GM18520 (cell line): ENCODE results near the gene REEP2.

Source experiments
- ATAC-seq: cut with Tn5 transposase; IDR thresholded peaks from one replicate; pipeline ENCODE4 v1.9.1; 2021; ENCODE audit not compliant: unreplicated experiment

REEP2 gene

GRCh38 chr5:138495351-138495750 is 56.5 kb downstream of the REEP2 start:
- no peak for ATAC-seq
